SJCRH30 (cell line): ENCODE measurements around the gene CHST11. TPM values are rescaled to one million over a fixed set of nuclear protein-coding genes. Genes with fewer than 3 reads are reported as not detected.

Experiments used
- DNase-seq, 2 experiments: peaks; one replicate each; pipeline ENCODE4 v3.0.0-alpha.2; 2015 to 2020
- H3K27ac ChIP-seq: fragments of 250-450 bp; sonication (Bioruptor Pico); 2 replicates; pipeline ENCODE4 v1.5.1; 2020; ENCODE audit warnings: mild to moderate bottlenecking, moderate library complexity
- H3K27me3 ChIP-seq: fragments of 250-450 bp; sonication (Bioruptor Pico); 2 replicates; pipeline ENCODE4 v1.5.1; 2020; ENCODE audit warnings: mild to moderate bottlenecking, moderate library complexity
- H3K36me3 ChIP-seq: fragments of 250-450 bp; sonication (Bioruptor Pico); 2 replicates; pipeline ENCODE4 v1.5.1; 2020; ENCODE audit warnings: mild to moderate bottlenecking, moderate library complexity
- H3K4me1 ChIP-seq: fragments of 250-450 bp; sonication (Bioruptor Pico); 2 replicates; pipeline ENCODE4 v1.5.1; 2020; ENCODE audit warnings: mild to moderate bottlenecking, moderate library complexity
- H3K4me3 ChIP-seq: fragments of 250-450 bp; sonication (Bioruptor Pico); 2 replicates; pipeline ENCODE4 v1.5.1; 2020; ENCODE audit warnings: mild to moderate bottlenecking, moderate library complexity
- H3K9me3 ChIP-seq: fragments of 250-450 bp; sonication (Bioruptor Pico); replicated peaks from 2 replicates; pipeline ENCODE4 v1.5.1; 2020; ENCODE audit warnings: mild to moderate bottlenecking, moderate library complexity
- total RNA-seq: library from RNA; depleted of rRNA; stranded (reverse); fragments of >200 nt; shearing (Covaris generic); gene quantifications from 2 replicates; pipeline ENCODE4 v1.2.3, GENCODE V29; 2014

The CHST11 gene
- total RNA-seq, 1 experiment from 2014 or later: 37.0 TPM

DNA sequence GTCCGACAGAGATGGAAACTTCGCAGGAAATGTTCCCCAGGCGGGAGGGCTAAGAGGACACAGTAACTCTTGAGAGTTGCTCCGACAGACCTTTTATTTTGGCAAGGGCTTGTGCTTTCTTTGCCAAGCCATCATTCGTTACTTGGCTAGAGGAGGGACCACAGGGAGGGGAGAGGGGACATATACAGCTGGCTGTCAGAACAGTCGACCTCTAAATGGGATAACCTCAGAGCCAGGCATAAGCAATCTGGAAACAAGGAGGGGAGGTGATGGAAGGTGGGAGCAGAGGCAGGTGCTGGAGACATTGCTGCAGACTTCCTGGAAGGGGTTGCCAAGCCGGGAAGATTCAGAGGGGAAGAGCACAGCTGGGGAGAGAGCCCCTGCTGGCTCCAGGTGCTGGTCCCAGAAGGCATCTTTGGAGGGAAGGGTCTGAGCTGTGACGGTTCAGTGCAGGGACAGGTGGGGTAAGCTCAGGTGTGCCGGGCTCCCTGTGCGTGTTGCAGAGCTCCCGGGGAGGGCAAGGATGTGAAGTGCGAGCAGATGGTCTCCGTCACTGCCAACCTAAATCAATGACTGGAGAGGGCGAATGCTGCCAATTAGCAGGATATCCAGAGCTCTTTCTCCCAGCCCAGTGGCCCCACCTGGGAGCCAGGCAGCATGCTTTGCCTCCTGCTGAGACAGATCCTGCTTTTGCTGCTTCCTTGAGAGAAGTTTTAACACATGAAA lies 50.1 kb downstream of the CHST11 start:
- Histone ChIP-seq H3K27ac (no peak overlapping the region), H3K27me3 (no peaks in the 10 kb centered on the region), H3K4me3 (no peak overlapping the region), H3K36me3 (no peaks in the 10 kb centered on the region), H3K9me3 (no peaks in the 10 kb centered on the region), H3K4me1 (no peaks in the 10 kb centered on the region)
- DNase-seq: no peak

DNA sequence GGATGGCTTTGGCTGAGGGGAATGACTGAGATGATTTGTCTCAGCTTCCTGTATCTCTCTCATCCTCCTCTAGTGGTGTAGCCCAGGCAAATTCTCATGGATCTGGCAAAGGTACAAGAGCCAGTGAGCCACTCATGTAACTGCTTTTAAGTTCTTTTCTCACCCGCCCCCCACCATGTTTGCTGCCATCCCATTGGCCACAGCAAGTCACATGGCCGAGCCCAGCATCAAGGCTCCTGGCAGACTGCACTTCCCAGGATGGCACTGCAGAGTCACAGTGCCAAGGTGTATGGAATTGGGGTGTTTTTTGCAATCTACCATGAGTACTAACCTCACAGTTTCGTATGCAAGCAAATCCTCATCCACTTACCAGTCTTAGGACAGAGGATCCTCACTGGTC lies 50.9 kb downstream of the CHST11 start:
- no peaks in the 10 kb centered on the region for H3K9me3 ChIP-seq
- H3K27ac ChIP-seq: no peak overlapping the region

DNA sequence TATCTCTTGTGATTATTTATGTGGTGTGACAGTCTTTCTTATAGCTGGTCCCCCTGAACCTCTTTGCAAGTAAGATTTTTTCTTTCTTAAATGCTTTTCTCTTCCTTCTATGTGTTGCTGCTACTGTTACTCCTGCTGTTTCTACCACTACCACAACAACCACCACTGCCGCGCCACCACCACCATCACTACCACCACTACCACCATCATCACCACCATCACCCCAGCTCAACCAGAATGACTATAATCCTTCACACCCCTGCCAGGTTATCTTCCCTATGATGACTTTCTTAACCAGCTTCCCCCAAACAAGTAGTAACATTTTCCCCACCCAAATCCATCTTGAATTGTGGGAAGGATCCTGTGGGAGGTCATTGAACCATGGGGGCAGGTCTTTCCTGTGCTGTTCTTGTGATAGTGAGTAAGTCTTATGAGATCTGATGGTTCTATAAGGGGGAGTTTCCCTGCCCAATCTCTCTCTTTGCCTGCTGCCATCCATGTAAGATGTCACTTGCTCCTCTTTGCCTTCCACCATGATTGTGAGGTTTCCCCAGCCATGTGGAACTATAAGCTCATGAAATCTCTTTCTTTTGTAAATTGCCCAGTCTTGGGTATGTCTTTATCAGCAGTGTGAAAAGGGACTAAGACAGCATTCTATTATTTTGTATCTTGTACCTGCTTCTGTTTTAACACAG lies 52.2 kb downstream of the CHST11 start:
- Histone ChIP-seq H3K27me3 (no peaks in the 10 kb centered on the region), H3K36me3 (no peaks in the 10 kb centered on the region), H3K4me3 (no peak overlapping the region), H3K9me3 (no peaks in the 10 kb centered on the region), H3K4me1 (no peaks in the 10 kb centered on the region), H3K27ac (no peak overlapping the region)
- DNase-seq: no peak

More for the DNA sequence above, 50.9 kb downstream of the CHST11 start:
- H3K27me3 ChIP-seq: no peaks in the 10 kb centered on the region
- no peaks in the 10 kb centered on the region for H3K36me3 ChIP-seq
- no peak overlapping the region for H3K4me3 ChIP-seq
- H3K4me1 ChIP-seq: no peaks in the 10 kb centered on the region
- no peak for DNase-seq

DNA sequence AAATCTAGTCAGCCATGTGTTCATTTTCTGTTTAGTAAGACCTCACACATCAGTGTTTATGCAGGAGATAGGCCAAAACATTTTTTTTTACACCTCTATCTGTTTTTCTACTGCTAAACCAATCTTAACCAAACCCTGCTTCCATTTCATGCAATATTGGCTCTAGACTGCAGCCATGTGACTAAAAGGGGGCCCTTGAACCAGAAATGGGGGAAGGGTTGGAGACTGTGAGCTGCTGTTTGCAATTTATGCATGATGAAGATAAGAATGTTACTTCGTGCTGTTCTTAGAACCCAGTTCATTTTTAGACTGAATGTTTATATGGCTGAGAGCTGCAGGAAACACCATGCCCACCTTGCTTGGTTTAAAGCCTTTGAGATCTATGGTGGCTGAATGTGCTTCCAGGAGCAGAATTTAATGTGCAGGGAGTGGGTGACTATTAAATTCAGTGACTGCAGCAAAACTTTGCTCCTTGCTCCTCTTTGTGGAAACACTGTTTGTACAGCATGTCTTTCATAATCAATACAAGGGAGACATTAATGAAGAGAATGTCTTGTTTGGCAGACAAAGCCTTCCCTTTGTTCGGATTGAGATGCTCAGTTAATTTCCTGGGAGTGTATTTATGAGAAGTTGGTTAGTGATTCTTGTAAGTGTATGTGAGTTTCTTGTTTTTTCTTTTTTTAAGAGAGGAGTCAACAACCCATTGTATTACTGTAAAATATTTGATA lies 53.6 kb downstream of the CHST11 start:
- no peak overlapping the region for H3K4me3 ChIP-seq
- H3K27ac ChIP-seq: no peak overlapping the region
- H3K9me3 ChIP-seq: no peaks in the 10 kb centered on the region
- H3K27me3 ChIP-seq: no peaks in the 10 kb centered on the region
- no peak for DNase-seq
- H3K4me1 ChIP-seq: no peaks in the 10 kb centered on the region
- no peaks in the 10 kb centered on the region for H3K36me3 ChIP-seq

DNA sequence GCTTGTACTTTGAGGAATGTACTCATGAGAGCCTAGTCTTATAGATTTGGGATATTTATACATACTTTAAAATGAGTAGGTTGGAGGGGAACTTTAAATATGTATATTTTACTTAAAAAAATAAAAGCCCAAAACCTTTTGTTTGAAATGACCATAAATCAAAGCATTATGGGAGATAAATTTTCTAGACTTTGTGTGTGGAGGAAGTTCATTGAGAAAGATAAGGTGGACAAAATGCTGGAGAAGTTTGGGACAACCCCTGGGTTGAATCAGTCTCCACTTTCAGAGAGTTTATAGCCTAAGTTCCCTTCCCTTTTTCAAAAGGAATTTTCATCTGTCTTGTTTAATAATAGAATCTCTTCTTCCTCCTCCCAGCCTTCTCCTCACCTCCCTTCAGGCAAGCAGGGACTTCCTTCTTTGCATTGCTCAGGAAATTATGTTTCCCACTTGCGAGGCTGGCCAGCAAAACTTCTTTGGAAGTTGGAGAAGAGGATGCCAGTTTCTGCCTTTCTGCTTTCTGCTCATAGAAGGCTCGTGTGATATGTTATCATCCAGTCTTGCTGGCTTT lies 54.2 kb downstream of the CHST11 start:
- Histone ChIP-seq H3K27ac (no peak overlapping the region), H3K27me3 (no peaks in the 10 kb centered on the region), H3K9me3 (no peaks in the 10 kb centered on the region), H3K36me3 (no peaks in the 10 kb centered on the region), H3K4me3 (no peak overlapping the region), H3K4me1 (no peaks in the 10 kb centered on the region)
- no peak for DNase-seq

DNA sequence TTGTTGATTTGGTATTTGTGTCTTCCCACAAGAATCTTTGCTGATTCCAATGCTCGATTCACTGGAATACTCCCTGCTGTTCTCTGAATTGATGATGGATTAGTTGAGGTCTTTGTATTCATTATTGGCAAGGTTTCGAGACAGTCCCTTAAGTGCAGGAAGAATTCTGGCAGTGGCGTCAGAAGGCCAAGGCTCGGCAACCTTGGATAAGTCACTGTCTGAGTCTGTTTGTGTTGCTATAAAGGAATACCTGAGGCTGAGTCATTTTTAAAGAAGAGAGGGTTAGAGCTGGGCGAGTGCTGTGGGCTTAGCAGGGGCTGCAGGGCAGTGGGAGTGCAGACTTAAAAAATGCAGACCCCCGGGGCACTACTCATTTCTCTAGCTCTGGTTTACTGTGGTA lies 56.9 kb downstream of the CHST11 start:
- Histone ChIP-seq H3K9me3 (no peaks in the 10 kb centered on the region), H3K4me1 (no peaks in the 10 kb centered on the region), H3K27ac (no peak overlapping the region), H3K36me3 (no peaks in the 10 kb centered on the region), H3K27me3 (no peaks in the 10 kb centered on the region), H3K4me3 (no peak overlapping the region)
- no peak for DNase-seq

DNA sequence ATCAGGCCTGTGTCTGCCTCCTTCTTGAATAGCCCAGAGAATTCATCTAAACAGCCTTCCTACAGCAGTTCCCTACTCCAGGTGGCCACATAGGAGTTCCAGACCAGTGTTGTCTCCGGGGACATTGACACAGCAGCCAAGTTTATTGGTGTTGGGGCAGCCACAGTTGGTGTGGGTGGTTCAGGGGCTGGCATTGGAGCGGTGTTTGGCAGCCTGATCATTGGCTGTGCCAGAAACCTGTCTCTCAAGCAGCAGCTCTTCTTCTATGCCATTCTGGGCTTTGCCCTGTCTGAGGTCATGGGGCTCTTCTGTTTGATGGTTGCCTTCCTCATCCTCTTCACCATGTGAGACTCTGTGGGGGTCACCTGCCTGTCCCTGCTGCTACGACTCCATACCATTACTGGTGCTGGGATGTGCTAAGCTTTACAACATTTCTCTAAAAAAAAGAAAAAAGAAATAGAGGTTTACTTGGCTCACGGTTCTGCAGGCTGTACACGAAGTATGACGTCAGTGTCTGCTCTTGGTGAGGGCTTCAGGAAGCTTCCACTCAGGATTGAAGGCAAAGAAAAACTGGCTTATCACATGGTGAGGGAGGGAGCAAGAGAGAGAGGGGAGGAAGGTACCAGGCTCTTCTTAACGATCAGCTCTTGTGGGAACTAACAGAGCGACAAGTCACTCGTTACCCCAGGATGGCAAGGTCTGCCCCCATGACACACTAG lies 57.5 kb downstream of the CHST11 start:
- Histone ChIP-seq H3K36me3 (no peaks in the 10 kb centered on the region), H3K4me3 (no peak overlapping the region), H3K9me3 (no peaks in the 10 kb centered on the region), H3K27ac (no peak overlapping the region), H3K4me1 (no peaks in the 10 kb centered on the region), H3K27me3 (no peaks in the 10 kb centered on the region)
- no peak for DNase-seq

DNA sequence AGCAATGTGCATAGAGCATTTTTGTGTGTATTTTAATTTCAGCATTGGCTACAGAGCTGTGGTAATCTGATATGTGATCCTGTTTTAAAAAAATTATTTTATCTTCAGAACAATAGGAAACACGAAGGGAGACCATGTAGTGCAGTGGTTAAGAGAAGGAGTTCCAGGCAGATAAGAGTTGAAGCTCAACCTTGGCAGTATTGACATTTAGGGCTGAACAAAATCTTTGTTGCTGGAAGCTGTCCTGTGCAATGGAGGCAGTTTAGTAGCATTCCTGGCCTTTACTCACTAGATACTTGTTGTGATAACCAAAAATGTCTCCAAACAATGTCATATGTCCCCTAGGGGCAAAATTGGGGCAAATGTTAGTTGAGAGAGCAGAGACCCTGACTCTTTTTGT lies 59.2 kb downstream of the CHST11 start:
- Histone ChIP-seq H3K4me3 (no peak overlapping the region), H3K27me3 (no peaks in the 10 kb centered on the region), H3K27ac (no peak overlapping the region), H3K4me1 (0 out of 2 replicates have a peak, but pooled peaks cover 5% of the 10 kb centered on the region), H3K36me3 (no peaks in the 10 kb centered on the region), H3K9me3 (no peaks in the 10 kb centered on the region)
- no peak for DNase-seq

DNA sequence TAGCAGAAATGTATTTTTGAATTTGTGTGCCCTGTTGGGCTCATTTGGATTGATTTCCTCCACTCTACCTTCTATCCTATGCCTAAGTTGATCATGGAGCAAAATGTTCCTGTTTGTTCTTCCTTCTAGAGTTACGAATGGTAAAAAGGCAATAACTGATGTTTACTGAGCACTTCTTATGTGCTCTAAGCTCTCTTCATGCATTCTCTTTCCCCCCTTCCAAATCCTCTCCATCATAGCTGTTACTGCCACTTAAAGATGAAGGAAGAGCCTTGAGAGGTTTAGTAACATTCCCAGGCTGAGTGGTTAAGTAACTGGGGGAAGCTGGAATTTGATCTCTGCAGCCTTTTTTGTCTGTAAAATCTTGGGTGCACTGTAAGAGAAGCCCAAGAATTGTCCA lies 60.1 kb downstream of the CHST11 start:
- 0 out of 2 replicates have a peak, but pooled peaks cover 5% of the 10 kb centered on the region for H3K4me1 ChIP-seq
- no peaks in the 10 kb centered on the region for H3K36me3 ChIP-seq
- no peak for DNase-seq
- no peak overlapping the region for H3K4me3 ChIP-seq
- H3K27ac ChIP-seq: no peak overlapping the region
- H3K9me3 ChIP-seq: no peaks in the 10 kb centered on the region
- no peaks in the 10 kb centered on the region for H3K27me3 ChIP-seq

DNA sequence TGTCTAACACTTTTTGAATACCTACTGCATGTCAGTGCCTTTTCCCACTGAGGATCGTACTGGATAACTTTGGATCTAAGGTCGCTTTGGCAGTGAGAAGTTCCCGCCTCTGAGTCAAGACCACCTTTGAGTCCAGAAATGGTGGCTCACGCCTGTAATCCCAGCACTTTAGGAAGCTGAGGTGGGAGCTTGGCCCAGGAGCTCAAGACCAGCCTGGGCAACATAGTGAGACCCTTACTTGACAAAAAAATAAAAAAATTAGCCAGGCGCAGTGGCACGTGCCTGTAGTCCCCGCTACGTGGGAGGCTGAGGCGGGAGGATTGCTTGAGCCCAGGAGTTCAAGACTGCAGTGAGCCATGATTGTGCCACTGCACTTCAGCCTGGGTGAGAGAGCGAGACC lies 61.1 kb downstream of the CHST11 start:
- Histone ChIP-seq H3K9me3 (no peaks in the 10 kb centered on the region), H3K27me3 (no peaks in the 10 kb centered on the region), H3K36me3 (no peaks in the 10 kb centered on the region), H3K4me1 (peaks cover 7% of the 10 kb centered on the region), H3K4me3 (no peak overlapping the region), H3K27ac (no peak overlapping the region)
- DNase-seq: no peak

DNA sequence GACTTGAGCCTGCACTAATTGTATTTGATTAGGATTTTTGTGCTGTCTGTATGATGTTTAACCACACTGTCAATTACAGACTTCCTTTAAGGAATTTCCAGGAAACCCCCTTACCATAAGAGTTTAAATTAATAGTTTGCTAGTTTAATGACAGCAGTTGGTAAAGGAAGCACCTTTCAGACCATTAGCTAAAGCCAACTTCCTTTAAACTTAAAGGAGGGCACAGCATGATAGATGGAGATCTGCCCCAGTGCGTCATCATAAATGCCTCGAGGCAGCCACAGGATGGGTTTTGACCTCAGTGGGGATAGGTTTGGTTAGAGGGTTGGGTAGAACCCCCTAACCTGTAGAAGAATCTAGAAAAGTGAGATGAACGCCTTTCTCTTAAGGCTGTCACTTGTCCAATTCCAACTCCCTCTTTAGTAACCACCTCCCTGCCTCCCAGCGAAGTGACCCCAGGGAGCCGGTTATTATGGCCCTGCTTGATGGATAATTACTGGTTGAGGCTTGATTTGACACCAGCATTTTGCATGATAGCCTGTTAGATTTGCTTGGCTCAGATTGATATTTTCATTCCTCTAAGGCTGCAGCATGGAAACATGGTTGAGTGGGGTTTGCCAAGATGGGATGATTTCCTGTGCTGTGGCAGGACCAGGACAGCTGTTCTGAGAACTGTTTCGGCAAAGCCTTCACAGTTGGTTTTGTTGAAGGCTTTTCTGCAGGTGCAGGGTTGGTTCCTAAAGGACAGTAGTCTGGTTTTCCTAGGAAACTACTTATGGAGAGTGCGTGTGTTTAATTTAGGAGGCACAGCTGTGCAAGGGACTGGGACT lies 62.7 kb downstream of the CHST11 start:
- no peak overlapping the region for H3K4me3 ChIP-seq
- peaks cover 19% of the 10 kb centered on the region for H3K4me1 ChIP-seq
- no peaks in the 10 kb centered on the region for H3K36me3 ChIP-seq
- no peaks in the 10 kb centered on the region for H3K27me3 ChIP-seq
- H3K9me3 ChIP-seq: no peaks in the 10 kb centered on the region
- peak in 1 of 2 experiments; percentile 28 for DNase-seq
- no peak overlapping the region for H3K27ac ChIP-seq

DNA sequence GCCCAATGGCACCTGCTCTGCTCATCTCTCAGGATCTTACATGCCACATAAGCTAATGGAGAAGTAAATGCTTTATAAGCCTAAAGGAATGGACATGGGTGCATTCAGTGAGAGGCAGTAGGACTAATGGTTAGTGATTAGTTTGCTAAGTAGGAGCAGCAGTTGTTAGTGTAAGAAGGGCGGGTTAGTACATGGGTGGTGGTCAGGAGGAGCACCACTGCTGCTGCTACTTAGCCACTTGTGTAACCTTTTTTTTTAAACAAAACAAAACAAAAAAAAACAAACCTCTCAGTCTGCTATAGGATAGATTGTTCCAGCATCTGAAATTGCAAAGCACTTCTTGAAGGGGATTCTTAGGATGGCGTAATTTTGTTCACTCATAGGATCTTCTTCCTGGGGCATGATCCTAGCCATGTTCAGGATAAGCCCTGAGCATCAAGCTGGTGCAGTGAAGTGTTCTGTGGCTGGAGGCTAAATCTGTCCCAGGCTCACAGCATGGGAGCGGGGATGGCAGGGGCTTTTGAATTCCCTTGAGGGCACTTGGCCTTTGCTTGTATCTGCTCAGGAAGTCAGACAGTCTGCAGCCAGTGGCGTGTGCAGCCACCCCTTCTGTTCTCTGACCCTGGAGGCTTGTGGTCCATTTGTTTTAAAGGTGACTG lies 63.6 kb downstream of the CHST11 start:
- no peaks in the 10 kb centered on the region for H3K9me3 ChIP-seq
- DNase-seq: peak; percentile 27 to 52
- peaks cover 19% of the 10 kb centered on the region for H3K4me1 ChIP-seq

DNA sequence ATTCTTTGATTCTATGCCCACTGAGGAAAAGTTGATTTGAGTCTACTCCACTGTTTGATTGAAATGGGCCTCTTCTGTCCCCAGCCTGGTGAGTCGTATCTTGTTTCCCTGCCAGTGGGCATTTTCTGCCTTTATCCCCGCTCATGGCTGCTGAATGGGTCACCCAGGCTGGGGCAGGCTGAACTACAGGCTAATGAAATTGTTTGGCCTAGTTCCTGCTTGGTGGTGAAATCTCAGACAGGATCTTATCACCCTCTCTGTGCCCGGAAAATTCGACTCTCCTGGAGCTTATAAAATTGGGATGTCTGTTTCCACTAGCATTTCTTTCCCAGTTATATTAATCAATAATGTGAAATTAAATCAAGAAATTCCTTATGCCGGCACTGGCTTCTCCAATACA lies 65.0 kb downstream of the CHST11 start:
- Histone ChIP-seq H3K27me3 (no peaks in the 10 kb centered on the region), H3K4me1 (peaks cover 24% of the 10 kb centered on the region), H3K27ac (no peak overlapping the region), H3K9me3 (no peaks in the 10 kb centered on the region), H3K36me3 (no peaks in the 10 kb centered on the region), H3K4me3 (no peak overlapping the region)
- DNase-seq: no peak

More for the DNA sequence above, 63.6 kb downstream of the CHST11 start:
- Histone ChIP-seq H3K36me3 (no peaks in the 10 kb centered on the region), H3K27me3 (no peaks in the 10 kb centered on the region), H3K27ac (no peak overlapping the region), H3K4me3 (no peak overlapping the region)
